HFF-Myc (cell line): ENCODE data around the gene TIGD3.

Experiments
- DNase-seq: peaks from one replicate; pipeline ENCODE4 v3.0.0-alpha.2; 2011; ENCODE audit warnings: low read depth; ENCODE audit errors: extremely low read depth
- H3K4me3 ChIP-seq: replicated peaks from 2 replicates; pipeline ENCODE4 v1.5.1; 2011; ENCODE audit warnings: low read depth, mild to moderate bottlenecking, control low read depth, low read length
- TF ChIP-seq, protein P1 (sequence below): IDR thresholded peaks from 2 replicates; pipeline ENCODE4 v1.5.1; 2012; ENCODE audit warnings: mild to moderate bottlenecking, low read depth, low read length, control low read depth; ENCODE audit errors: missing control alignments

Gene TIGD3

DNA sequence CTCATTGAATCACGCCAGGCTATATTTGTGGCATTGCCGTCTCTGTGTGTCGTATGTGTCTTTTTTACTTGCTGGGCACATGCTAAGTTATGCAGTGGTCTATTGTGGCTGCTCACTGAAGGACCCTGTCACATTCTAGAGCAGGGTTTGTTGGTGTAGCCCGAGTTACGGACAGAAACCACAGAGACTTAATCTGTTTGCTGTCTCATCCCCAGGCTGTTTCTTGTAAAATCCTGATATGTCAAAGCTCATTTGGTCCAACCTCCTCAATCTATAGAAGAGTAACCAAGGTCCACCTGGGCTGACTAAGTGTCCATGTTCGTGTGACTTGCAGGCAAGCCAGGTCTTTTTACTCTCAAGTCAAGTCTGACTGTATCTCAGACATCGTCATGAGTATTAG lies 15.9 kb upstream of the TIGD3 start:
- TF ChIP-seq, protein P1, sequence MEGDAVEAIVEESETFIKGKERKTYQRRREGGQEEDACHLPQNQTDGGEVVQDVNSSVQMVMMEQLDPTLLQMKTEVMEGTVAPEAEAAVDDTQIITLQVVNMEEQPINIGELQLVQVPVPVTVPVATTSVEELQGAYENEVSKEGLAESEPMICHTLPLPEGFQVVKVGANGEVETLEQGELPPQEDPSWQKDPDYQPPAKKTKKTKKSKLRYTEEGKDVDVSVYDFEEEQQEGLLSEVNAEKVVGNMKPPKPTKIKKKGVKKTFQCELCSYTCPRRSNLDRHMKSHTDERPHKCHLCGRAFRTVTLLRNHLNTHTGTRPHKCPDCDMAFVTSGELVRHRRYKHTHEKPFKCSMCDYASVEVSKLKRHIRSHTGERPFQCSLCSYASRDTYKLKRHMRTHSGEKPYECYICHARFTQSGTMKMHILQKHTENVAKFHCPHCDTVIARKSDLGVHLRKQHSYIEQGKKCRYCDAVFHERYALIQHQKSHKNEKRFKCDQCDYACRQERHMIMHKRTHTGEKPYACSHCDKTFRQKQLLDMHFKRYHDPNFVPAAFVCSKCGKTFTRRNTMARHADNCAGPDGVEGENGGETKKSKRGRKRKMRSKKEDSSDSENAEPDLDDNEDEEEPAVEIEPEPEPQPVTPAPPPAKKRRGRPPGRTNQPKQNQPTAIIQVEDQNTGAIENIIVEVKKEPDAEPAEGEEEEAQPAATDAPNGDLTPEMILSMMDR: no peak
- no peak for DNase-seq
- H3K4me3 ChIP-seq: no peak overlapping the region

DNA sequence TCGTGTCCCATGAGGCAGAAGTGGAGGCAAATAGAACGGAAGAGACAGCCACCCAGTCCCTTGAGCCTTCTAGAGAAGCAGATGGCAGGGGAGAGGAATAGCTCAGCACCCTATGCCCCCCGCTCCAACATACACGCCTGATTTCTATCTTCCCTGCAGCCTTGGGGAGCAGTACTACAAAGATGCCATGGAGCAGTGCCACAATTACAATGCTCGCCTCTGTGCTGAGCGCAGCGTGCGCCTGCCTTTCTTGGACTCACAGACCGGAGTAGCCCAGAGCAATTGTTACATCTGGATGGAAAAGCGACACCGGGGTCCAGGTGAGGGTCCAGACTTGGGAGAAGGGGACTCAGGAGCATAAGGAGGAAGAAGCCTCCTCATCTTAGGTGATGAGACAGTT lies 14.3 kb upstream of the TIGD3 start:
- DNase-seq: no peak
- no peak overlapping the region for H3K4me3 ChIP-seq

DNA sequence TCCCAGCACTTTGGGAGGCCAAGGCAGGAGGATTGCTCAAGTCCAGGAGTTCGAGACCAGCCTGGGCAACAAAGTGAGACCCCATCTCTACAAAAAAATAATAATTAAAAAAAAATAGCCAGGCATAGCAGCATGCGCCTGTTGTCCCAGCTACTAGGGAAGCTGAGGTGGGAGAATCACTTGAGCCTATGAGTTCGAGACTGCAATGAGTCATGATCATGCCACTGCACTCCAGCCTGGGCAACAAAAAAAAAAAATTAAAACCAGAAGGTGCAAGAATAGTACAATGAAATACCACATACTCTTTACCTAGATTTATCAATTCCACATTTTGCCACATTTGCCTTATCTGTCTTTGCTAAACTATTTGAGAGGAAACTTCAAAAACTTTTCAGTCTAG lies 12.7 kb upstream of the TIGD3 start:
- no peak overlapping the region for H3K4me3 ChIP-seq
- no peak for DNase-seq
- TF ChIP-seq, protein P1: no peak

More for the DNA sequence above, 14.3 kb upstream of the TIGD3 start:
- TF ChIP-seq, protein P1: no peak

DNA sequence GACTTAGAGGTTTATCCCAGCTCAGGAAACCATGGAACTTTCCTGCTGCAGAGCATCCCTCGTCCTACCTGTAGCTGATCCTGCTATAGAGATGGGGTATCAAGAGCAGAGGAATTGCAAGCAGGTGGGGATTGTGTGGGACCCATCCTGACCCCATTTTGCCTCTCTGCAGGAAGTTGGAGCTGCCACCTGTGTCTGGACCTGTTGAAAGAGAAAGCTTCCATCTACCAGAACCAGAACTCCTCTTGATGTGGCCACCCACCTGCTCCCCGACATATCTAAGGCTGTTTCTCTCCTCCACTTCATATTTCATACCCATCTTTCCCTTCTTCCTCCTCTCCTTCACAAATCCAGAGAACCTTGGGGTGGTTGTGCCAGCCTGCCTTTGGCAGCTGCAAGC lies 3.0 kb upstream of the TIGD3 start:
- no peak overlapping the region for H3K4me3 ChIP-seq
- DNase-seq: no peak
- TF ChIP-seq, protein P1: no peak

DNA sequence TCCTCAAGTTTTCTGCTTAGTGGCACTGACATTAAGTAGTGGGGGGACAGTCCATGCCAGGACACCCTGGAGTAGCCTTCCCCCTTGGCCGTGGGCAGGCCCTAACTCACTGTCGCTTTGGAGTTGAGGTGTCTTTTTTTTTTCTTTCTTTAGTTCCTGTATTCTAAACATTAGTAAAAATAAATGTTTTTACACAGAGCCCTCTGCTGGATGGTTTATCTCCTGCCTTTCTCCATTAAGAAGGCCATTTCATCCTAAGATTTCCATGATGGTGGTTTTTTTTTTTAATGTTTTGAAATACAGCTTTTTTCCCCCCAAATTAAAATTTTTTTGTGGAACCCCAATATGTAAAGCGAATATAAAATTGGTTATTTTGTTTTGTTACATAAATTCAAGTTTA lies 1.8 kb upstream of the TIGD3 start:
- no peak for DNase-seq
- no peak overlapping the region for H3K4me3 ChIP-seq
- TF ChIP-seq, protein P1: peak; percentile 34

DNA sequence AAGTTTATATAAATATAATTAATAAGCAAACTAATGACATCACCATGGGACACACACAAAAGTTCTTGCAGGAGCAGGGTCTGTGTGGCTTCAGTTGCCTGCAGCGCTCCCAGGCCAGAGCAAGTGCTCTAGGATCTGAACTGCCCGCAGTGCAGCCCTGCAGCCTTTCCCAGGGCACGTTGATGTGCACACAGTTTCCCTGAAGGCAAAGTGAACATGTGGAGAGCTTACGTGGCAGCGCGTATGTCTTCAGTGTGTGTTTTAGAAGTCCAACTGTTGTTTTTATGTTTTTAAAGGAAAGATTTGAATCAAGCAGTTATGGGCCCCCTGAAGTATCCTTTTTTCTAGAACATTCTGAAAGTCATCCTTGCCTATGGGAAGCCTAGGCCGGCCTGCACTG lies 1.2 kb upstream of the TIGD3 start:
- TF ChIP-seq, protein P1: no peak
- H3K4me3 ChIP-seq: no peak overlapping the region
- DNase-seq: no peak

DNA sequence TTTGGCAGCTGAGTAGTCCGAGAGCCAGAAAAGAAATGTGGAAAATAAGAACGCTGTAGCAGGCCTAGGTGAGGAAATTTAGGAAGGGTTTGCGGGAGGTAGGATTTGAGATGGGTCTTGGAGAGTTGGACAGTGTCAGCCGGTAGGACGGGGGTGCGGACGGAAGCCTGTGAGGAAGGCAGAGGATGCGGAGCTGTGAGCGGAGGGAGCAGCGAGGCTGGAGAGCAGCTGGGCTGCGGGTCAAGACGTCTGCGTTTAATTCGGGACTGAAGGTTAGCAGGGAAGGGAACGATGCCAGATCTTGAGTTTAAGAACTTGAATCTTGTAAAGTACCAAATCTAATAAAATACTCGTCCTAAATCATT lies 669 bp upstream of the TIGD3 start:
- H3K4me3 ChIP-seq: peak overlapping the region; percentile 39
- DNase-seq: no peak

More for the DNA sequence above, 669 bp upstream of the TIGD3 start:
- TF ChIP-seq, protein P1: no peak
